Suprapubic skin (tissue), 4 donors: ENCODE data around the gene ATP6AP1. TPM values are rescaled to one million over a fixed set of nuclear protein-coding genes. Genes with fewer than 3 reads are reported as not detected.

Experiments used
- DNase-seq, 2 donors: peaks; one replicate each; pipeline ENCODE4 v3.0.0-alpha.2; 2019; ENCODE audit warnings: low spot score in 2 of 2
- H3K27ac ChIP-seq: fragments of 200-600 bp; sonication (generic); one replicate; pipeline ENCODE4 v1.5.1; 2019
- H3K27me3 ChIP-seq: fragments of 200-600 bp; sonication (generic); one replicate; pipeline ENCODE4 v1.5.1; 2019
- H3K36me3 ChIP-seq: fragments of 200-600 bp; sonication (generic); one replicate; pipeline ENCODE4 v1.5.1; 2019
- H3K4me1 ChIP-seq: fragments of 200-600 bp; sonication (generic); one replicate; pipeline ENCODE4 v1.5.1; 2019
- H3K4me3 ChIP-seq: fragments of 200-600 bp; sonication (generic); one replicate; pipeline ENCODE4 v1.5.1; 2019; ENCODE audit warnings: mild to moderate bottlenecking
- H3K9me3 ChIP-seq: fragments of 200-600 bp; sonication (generic); one replicate; pipeline ENCODE4 v1.5.1; 2019
- CTCF ChIP-seq, 2 donors: fragments of 200-600 bp in 1 of 2; fragments of 450-650 bp in 1 of 2; sonication (generic) in 1 of 2; IDR thresholded peaks; one replicate each; pipeline ENCODE4 v1.5.1; 2016 to 2019; ENCODE audit warnings: antibody characterized with exemption in 2 of 2, mild to moderate bottlenecking in 1 of 2, moderate library complexity in 1 of 2
- EP300 ChIP-seq: sonication (generic); formaldehyde crosslinking; IDR thresholded peaks from one replicate; pipeline ENCODE4 v1.6.1; 2017; ENCODE audit warnings: antibody characterized with exemption
- POLR2A ChIP-seq, 2 donors: fragments of 450-650 bp; IDR thresholded peaks; one replicate each; pipeline ENCODE4 v1.6.1; 2017; ENCODE audit warnings: antibody characterized with exemption in 2 of 2, mild to moderate bottlenecking in 2 of 2, moderate library complexity in 2 of 2
- POLR2AphosphoS5 ChIP-seq, 3 donors: sonication (generic); formaldehyde crosslinking; IDR thresholded peaks; one replicate each; pipeline ENCODE4 v1.6.1; 2017; ENCODE audit warnings: antibody characterized with exemption in 3 of 3
- WGBS: methylation state at CpG from one replicate; pipeline ENCODE4 v1.1.5; 2018; 5-methylcytosine and 5-hydroxymethylcytosine counted together
- total RNA-seq, 4 donors: library from RNA; depleted of rRNA; stranded (reverse); fragments of >200 nt; gene quantifications; one replicate each; pipeline ENCODE4 v1.1.0, GENCODE V29; 2016

Gene ATP6AP1
- total RNA-seq, 4 donors from 2014 or later = 47.0 to 64.4 (median 60.0) TPM

- no peak for TF ChIP-seq POLR2A (IDR thresholded peaks at IDR 0.05)
- TF ChIP-seq POLR2AphosphoS5 (IDR thresholded peaks at IDR 0.05) = no peak
- Histone ChIP-seq H3K27ac (no peak overlapping the region), H3K9me3 (no peaks in the 10 kb centered on the region), H3K4me3 (no peak overlapping the region), H3K4me1 (peaks cover 15% of the 10 kb centered on the region), H3K27me3 (no peaks in the 10 kb centered on the region), H3K36me3 (peaks cover under 1% of the 10 kb centered on the region)
- DNase-seq = no peak
- 60% methylated on average over 8 of the region's 8 CpGs for WGBS
Observed at GRCh38 chrX:154476821-154477220, 48.3 kb downstream of the ATP6AP1 start.

- TF ChIP-seq POLR2AphosphoS5 (IDR thresholded peaks at IDR 0.05) = no peak
- peak in 1 of 2 donors; percentile 64 for DNase-seq
- 68% methylated on average over 22 of the region's 24 CpGs for WGBS
- no peaks in the 10 kb centered on the region for H3K9me3 ChIP-seq
- H3K4me3 ChIP-seq = peak overlapping the region; percentile 60
- peaks cover 15% of the 10 kb centered on the region for H3K4me1 ChIP-seq
- no peaks in the 10 kb centered on the region for H3K36me3 ChIP-seq
- H3K27ac ChIP-seq = peak overlapping the region; percentile 24
- no peaks in the 10 kb centered on the region for H3K27me3 ChIP-seq
Observed at GRCh38 chrX:154477891-154478477, 49.5 kb downstream of the ATP6AP1 start.

GRCh38 chrX:154478728-154479622, 50.5 kb downstream of the ATP6AP1 start, which contains the start of gene LAGE3:
Gene LAGE3, minus strand, starts transcription at chrX:154479281. Its CDS starts 366 bp downstream, at chrX:154478915.
- DNase-seq = peak; percentile 93 to 96
- no peak for TF ChIP-seq POLR2AphosphoS5 (IDR thresholded peaks at IDR 0.05)
- TF ChIP-seq POLR2A (IDR thresholded peaks at IDR 0.05) = peak in 1 of 2 donors; percentile 25
- H3K9me3 ChIP-seq = no peaks in the 10 kb centered on the region
- H3K27ac ChIP-seq = peak within 1 kb of the TSS; percentile 79
- no peaks in the 10 kb centered on the region for H3K27me3 ChIP-seq
- WGBS = 52% methylated on average over 69 of the region's 85 CpGs
- H3K4me1 ChIP-seq = peaks cover 15% of the 10 kb centered on the region
- H3K4me3 ChIP-seq = peak within 1 kb of the TSS; percentile 60
- no peaks in the 10 kb centered on the region for H3K36me3 ChIP-seq

GRCh38 chrX:154481195-154481594, 52.7 kb downstream of the ATP6AP1 start:
- no peaks in the 10 kb centered on the region for H3K9me3 ChIP-seq
- H3K4me1 ChIP-seq = peaks cover 28% of the 10 kb centered on the region
- TF ChIP-seq POLR2AphosphoS5 (IDR thresholded peaks at IDR 0.05) (no peak), POLR2A (IDR thresholded peaks at IDR 0.05) (no peak), EP300 (no peak), CTCF (IDR thresholded peaks at IDR 0.05) (no peak)
- H3K4me3 ChIP-seq = no peak overlapping the region
- H3K27me3 ChIP-seq = no peaks in the 10 kb centered on the region
- no peak overlapping the region for H3K27ac ChIP-seq
- no peaks in the 10 kb centered on the region for H3K36me3 ChIP-seq
- 94% methylated on average over 5 of the region's 5 CpGs for WGBS
- no peak for DNase-seq

- no peak overlapping the region for H3K27ac ChIP-seq
- peaks cover 31% of the 10 kb centered on the region for H3K4me1 ChIP-seq
- no peak overlapping the region for H3K4me3 ChIP-seq
- no peaks in the 10 kb centered on the region for H3K27me3 ChIP-seq
- no peaks in the 10 kb centered on the region for H3K9me3 ChIP-seq
- peak in 1 of 2 donors; percentile 53 for DNase-seq
- WGBS = 76% methylated on average over 11 of the region's 14 CpGs
- no peak for TF ChIP-seq EP300
- TF ChIP-seq POLR2A (IDR thresholded peaks at IDR 0.05) = no peak
- TF ChIP-seq POLR2AphosphoS5 (IDR thresholded peaks at IDR 0.05) = no peak
- TF ChIP-seq CTCF (IDR thresholded peaks at IDR 0.05) = no peak
- no peaks in the 10 kb centered on the region for H3K36me3 ChIP-seq
Observed at GRCh38 chrX:154481911-154482601, 53.6 kb downstream of the ATP6AP1 start.

- TF ChIP-seq EP300 (no peak), POLR2AphosphoS5 (IDR thresholded peaks at IDR 0.05) (no peak), CTCF (IDR thresholded peaks at IDR 0.05) (no peak), POLR2A (IDR thresholded peaks at IDR 0.05) (no peak)
- WGBS = 75% methylated on average over 4 of the region's 7 CpGs
- peaks cover 32% of the 10 kb centered on the region for H3K4me1 ChIP-seq
- no peaks in the 10 kb centered on the region for H3K9me3 ChIP-seq
- H3K27me3 ChIP-seq = no peaks in the 10 kb centered on the region
- H3K4me3 ChIP-seq = no peak overlapping the region
- H3K36me3 ChIP-seq = no peaks in the 10 kb centered on the region
- DNase-seq = no peak
- H3K27ac ChIP-seq = no peak overlapping the region
Observed at GRCh38 chrX:154482786-154483185, 54.3 kb downstream of the ATP6AP1 start.
